T-helper 2 cell treated with Interferon-gamma antibody and Interleukin-4, amounts not matched to agents 5 μg/mL and 100 μg/mL, for 36 hours (primary cell): ENCODE measurements around the gene TBXT.
A peak's percentile ranks its signal among the peaks of the same experiment; 100 is the strongest.
"Not testable (repeated sequence)": the region's sequence is repeated elsewhere in the genome, so short reads cannot be mapped to it uniquely, and the experiment has no call there.

ENCODE experiments used
- DNase-seq: peaks from one replicate; pipeline ENCODE4 v3.0.0; 2021; ENCODE audit warnings: low spot score
- H3K27ac Mint-ChIP-seq: one replicate; pipeline ENCODE4 v1.8.0; 2021; ENCODE audit warnings: mild to moderate bottlenecking, mixed read lengths
- H3K27me3 Mint-ChIP-seq: one replicate; pipeline ENCODE4 v1.8.0; 2021; ENCODE audit warnings: low read depth, mixed read lengths
- H3K36me3 Mint-ChIP-seq: one replicate; pipeline ENCODE4 v1.8.0; 2021; ENCODE audit warnings: low read depth, mixed read lengths
- H3K4me1 Mint-ChIP-seq: one replicate; pipeline ENCODE4 v1.8.0; 2021; ENCODE audit warnings: low read depth, mixed read lengths
- H3K4me3 Mint-ChIP-seq: one replicate; pipeline ENCODE4 v1.8.0; 2022; ENCODE audit warnings: mild to moderate bottlenecking, moderate library complexity, mixed read lengths
- H3K9me3 Mint-ChIP-seq: one replicate; pipeline ENCODE4 v1.8.0; 2021; ENCODE audit warnings: mixed read lengths

The TBXT gene

DNA sequence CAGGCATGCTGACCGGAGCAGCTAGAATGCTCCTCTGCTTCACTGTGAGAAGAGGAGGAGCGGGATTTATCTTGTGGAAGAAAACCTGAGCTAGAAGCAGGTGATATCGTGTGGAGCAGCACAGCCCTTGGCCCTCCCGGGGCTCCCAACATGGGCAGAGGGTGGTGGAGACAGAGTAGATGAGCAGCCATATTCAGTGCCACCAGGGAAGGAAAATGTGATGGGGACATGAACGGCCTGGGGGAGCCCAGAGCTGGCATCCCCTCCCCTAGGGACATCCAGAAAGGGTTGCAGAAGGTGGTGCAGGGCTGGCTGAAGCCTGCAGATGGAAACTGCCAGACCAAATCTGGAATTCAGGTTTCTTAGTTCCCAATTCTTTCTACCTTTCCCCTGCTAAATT, 24.9 kb upstream of the TBXT start:
- Mint-ChIP-seq H3K36me3 (no peaks in the 10 kb centered on the region), H3K27me3 (peaks cover 1% of the 10 kb centered on the region), H3K4me3 (no peak overlapping the region), H3K27ac (no peak overlapping the region), H3K4me1 (no peaks in the 10 kb centered on the region), H3K9me3 (no peaks in the 10 kb centered on the region)
- no peak for DNase-seq

- H3K36me3 Mint-ChIP-seq, result no peaks in the 10 kb centered on the region
- H3K27ac Mint-ChIP-seq, result no peak overlapping the region
- no peaks in the 10 kb centered on the region for H3K4me1 Mint-ChIP-seq
- H3K27me3 Mint-ChIP-seq, result no peaks in the 10 kb centered on the region
- H3K4me3 Mint-ChIP-seq, result no peak overlapping the region
- no peak for DNase-seq
- H3K9me3 Mint-ChIP-seq, result no peaks in the 10 kb centered on the region
Measured at GRCh38 chr6:166192136-166192535, 24.5 kb upstream of the TBXT start.

GRCh38 chr6:166179704-166180103, 12.1 kb upstream of the TBXT start:
- H3K9me3 Mint-ChIP-seq, result no peaks in the 10 kb centered on the region
- no peak for DNase-seq
- no peaks in the 10 kb centered on the region for H3K36me3 Mint-ChIP-seq
- H3K27ac Mint-ChIP-seq, result no peak overlapping the region
- no peaks in the 10 kb centered on the region for H3K4me1 Mint-ChIP-seq
- no peak overlapping the region for H3K4me3 Mint-ChIP-seq
- H3K27me3 Mint-ChIP-seq, result peaks cover 7% of the 10 kb centered on the region

DNA sequence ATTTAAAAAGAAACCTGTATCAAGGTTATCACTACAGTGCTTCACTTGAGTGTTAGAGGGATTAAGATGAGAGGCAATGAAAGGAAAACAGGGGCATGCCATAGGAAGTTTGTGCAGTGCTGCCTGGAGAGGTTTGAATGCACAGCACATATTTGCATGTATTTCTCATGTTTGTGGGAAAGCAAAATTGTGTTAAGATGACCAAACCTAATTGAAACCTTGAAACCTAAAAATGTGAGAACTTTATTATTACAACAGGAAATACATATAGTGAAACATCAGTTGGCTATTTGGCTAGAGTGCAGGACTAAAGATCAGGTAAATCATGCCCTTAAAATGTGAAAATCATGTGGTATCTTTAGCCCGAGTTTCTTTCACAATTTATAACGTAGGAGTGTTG, 8.5 kb upstream of the TBXT start:
- DNase-seq, result no peak
- H3K36me3 Mint-ChIP-seq, result no peaks in the 10 kb centered on the region
- peaks cover 12% of the 10 kb centered on the region for H3K27me3 Mint-ChIP-seq
- no peaks in the 10 kb centered on the region for H3K4me1 Mint-ChIP-seq
- no peak overlapping the region for H3K4me3 Mint-ChIP-seq
- no peaks in the 10 kb centered on the region for H3K9me3 Mint-ChIP-seq
- H3K27ac Mint-ChIP-seq, result no peak overlapping the region

- DNase-seq, H3K9me3 Mint-ChIP-seq, H3K4me1 Mint-ChIP-seq, H3K4me3 Mint-ChIP-seq, H3K27ac Mint-ChIP-seq, H3K36me3 Mint-ChIP-seq: not testable (repeated sequence)
- H3K27me3 Mint-ChIP-seq, result peaks cover 19% of the 10 kb centered on the region
Measured at GRCh38 chr6:166175093-166175492, 7.4 kb upstream of the TBXT start.

DNA sequence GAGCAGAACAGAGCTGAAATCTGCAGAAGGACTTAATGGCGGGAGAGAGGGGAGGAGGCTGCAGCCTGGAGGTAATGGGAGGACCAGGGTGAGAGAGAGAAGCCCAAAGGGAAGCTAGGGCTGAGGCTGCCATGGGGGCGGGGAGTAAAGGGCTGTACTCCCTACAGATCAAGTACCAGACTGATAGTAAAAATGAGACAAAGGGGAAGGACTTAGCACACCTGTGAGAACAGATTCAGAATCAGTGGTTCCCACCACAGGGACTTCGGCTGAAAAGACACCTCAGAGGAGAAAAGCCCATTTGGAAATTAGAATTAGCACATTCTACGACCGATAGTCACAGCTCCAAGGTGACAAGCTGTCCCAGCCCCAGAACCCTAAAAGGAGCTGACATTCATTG, 6.4 kb upstream of the TBXT start:
- H3K36me3 Mint-ChIP-seq, result no peaks in the 10 kb centered on the region
- DNase-seq, result no peak
- no peak overlapping the region for H3K4me3 Mint-ChIP-seq
- no peak overlapping the region for H3K27ac Mint-ChIP-seq
- H3K9me3 Mint-ChIP-seq, result no peaks in the 10 kb centered on the region
- no peaks in the 10 kb centered on the region for H3K4me1 Mint-ChIP-seq
- H3K27me3 Mint-ChIP-seq, result peaks cover 29% of the 10 kb centered on the region

GRCh38 chr6:166173281-166173951, 5.8 kb upstream of the TBXT start:
- H3K4me1 Mint-ChIP-seq, result peaks cover 3% of the 10 kb centered on the region
- H3K4me3 Mint-ChIP-seq, result no peak overlapping the region
- peaks cover 34% of the 10 kb centered on the region for H3K27me3 Mint-ChIP-seq
- H3K36me3 Mint-ChIP-seq, result no peaks in the 10 kb centered on the region
- H3K27ac Mint-ChIP-seq, result no peak overlapping the region
- DNase-seq, result no peak
- H3K9me3 Mint-ChIP-seq, result no peaks in the 10 kb centered on the region

GRCh38 chr6:166172546-166172945, 4.9 kb upstream of the TBXT start:
- H3K36me3 Mint-ChIP-seq, result no peaks in the 10 kb centered on the region
- no peak for DNase-seq
- peaks cover 37% of the 10 kb centered on the region for H3K27me3 Mint-ChIP-seq
- H3K4me3 Mint-ChIP-seq, result no peak overlapping the region
- H3K27ac Mint-ChIP-seq, result no peak overlapping the region
- peaks cover 5% of the 10 kb centered on the region for H3K4me1 Mint-ChIP-seq
- no peaks in the 10 kb centered on the region for H3K9me3 Mint-ChIP-seq

DNA sequence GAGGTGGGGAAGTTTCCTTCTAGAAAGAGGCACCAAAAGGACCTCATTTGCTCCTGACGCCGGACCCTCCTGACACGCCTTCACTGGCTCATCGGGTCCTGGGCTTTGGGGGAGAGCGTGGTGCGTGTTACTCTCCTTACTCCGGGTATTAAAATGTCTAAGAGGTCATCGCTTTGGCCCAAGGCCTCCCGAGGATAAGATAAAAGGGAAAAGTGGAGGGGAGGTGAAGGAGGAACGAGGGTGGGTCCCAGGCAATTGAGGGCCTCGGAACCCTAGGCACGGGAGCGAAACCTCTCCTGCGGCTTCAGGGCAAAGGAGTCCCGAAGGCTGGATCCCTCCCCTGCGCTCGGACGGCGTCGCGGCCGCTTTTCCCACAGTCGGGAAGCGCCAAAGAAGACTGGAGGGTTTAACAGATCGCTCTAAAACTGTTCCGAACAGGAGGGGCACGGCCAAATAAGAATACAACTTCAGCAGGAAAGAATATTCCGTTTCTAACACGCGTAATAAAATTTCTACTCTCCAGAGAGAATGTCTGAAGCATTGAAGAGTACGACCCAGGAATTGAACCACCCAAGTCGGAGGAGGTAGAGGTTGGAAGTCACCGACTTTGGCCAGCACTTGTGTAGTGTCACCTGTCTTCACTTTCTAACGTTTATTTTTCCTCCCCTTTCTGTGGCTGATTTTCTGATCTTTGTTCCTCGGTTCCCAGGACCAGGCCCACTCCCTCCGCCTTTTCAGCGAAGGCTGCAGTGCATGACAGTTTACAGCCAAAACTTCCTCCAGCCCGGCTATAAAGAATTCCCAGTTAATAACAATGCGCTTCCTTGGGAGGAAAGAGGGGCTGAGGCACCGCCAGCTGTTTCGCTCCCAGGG, 2.1 kb upstream of the TBXT start:
- Mint-ChIP-seq H3K4me1 (peaks cover 5% of the 10 kb centered on the region), H3K36me3 (no peaks in the 10 kb centered on the region), H3K9me3 (no peaks in the 10 kb centered on the region), H3K27me3 (peaks cover 56% of the 10 kb centered on the region), H3K27ac (no peak overlapping the region), H3K4me3 (no peak overlapping the region)
- DNase-seq, result no peak

GRCh38 chr6:166168616-166169548, 1.2 kb upstream of the TBXT start:
- Mint-ChIP-seq H3K9me3 (no peaks in the 10 kb centered on the region), H3K4me3 (peak overlapping the region; percentile 73), H3K36me3 (no peaks in the 10 kb centered on the region), H3K4me1 (peaks cover 5% of the 10 kb centered on the region), H3K27ac (peak overlapping the region; percentile 36), H3K27me3 (peaks cover 65% of the 10 kb centered on the region)
- no peak for DNase-seq

- Mint-ChIP-seq H3K9me3 (no peaks in the 10 kb centered on the region), H3K36me3 (no peaks in the 10 kb centered on the region), H3K4me1 (peaks cover 5% of the 10 kb centered on the region), H3K27me3 (peaks cover 75% of the 10 kb centered on the region), H3K4me3 (no peak overlapping the region), H3K27ac (no peak overlapping the region)
- no peak for DNase-seq
Measured at GRCh38 chr6:166167258-166167731, 356 bp downstream of the TBXT start.

DNA sequence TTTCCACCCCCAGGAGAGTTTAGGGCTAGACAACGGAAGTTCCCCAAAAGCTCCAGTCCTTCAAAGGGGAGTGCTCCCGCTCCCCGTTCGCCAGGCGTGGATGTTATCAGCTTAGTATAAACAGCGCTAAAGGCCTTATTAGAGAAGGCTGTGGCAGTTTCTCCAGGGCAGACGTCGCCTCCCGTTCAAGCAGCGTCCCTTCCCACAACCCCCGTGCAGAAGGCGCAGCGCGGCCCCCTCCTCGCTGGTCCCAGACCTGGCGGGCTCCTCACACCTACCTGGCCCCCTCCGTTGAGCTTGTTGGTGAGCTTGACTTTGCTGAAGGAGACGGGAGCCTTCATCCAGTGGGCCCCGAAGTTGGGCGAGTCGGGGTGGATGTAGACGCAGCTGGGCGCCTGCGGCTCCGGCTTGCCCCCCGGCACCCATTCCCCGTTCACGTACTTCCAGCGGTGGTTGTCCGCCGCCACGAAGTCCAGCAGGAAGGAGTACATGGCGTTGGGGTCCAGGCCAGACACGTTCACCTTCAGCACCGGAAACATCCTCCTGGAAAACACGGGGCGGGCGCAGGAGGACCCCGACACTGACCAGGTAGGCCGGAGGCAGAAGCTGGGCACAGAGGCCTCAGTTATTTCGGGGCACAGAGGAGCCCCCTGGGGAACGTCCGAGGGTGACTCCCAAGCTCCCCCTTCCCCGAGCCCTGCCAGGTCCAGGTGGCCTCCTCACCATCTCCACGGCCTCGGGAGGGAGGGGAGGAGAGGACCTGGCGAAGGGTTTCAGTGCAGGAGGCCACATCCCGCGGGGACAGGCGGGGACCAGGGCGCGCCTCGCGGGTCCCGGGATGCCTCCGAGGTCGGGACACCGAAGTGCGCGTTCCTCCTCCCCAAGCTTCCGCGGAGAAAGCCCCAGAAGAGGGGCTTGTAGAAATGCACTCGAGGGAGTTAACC, 1.1 kb downstream of the TBXT start:
- H3K27ac Mint-ChIP-seq, result no peak overlapping the region
- H3K4me1 Mint-ChIP-seq, result peaks cover 5% of the 10 kb centered on the region
- no peak for DNase-seq
- no peaks in the 10 kb centered on the region for H3K9me3 Mint-ChIP-seq
- H3K4me3 Mint-ChIP-seq, result no peak overlapping the region
- no peaks in the 10 kb centered on the region for H3K36me3 Mint-ChIP-seq
- H3K27me3 Mint-ChIP-seq, result peaks cover 74% of the 10 kb centered on the region
